Ovary (tissue), 3 donors: Measurements from ENCODE around the gene RALGPS1.

ENCODE experiments used
- EP300 ChIP-seq: sonication (generic); formaldehyde crosslinking; IDR thresholded peaks from one replicate; pipeline ENCODE4 v1.6.1; 2017; ENCODE audit warnings: antibody characterized with exemption
- POLR2A ChIP-seq: fragments of 450-650 bp; IDR thresholded peaks from one replicate; pipeline ENCODE4 v1.6.1; 2017; ENCODE audit warnings: antibody characterized with exemption, mild to moderate bottlenecking, moderate library complexity
- TF ChIP-seq, protein P1 (sequence below), 3 donors: fragments of 450-650 bp in 2 of 3; fragments of 200-600 bp in 1 of 3; IDR thresholded peaks; one replicate each; pipeline versions ENCODE4 v1.5.1 to v1.8.0; 2016 to 2022; ENCODE audit warnings: antibody characterized with exemption in 3 of 3, mild to moderate bottlenecking in 1 of 3
- donor health status: DM: no; HTN: no; CAD: no.

DNA sequence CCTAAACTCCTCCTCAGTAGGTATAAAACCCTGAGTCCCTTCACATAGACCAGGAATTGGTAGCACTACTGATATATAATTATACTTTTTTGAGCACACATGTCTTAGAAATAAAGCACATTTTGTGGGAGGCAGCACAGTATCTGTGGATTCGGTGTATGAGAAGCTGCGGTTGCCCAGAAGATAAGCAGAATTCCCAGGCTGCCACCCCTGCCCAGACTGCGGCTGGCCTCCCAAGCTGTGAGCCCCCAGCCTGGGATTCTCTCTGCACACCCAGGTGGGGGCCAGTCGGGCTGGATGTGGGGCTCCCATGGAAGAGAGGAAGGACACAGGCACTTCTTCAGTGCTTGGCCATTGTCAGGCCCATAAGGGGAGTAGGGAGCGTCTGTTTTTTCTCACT, 233.4 kb downstream of the RALGPS1 start:
- TF ChIP-seq, protein P1, sequence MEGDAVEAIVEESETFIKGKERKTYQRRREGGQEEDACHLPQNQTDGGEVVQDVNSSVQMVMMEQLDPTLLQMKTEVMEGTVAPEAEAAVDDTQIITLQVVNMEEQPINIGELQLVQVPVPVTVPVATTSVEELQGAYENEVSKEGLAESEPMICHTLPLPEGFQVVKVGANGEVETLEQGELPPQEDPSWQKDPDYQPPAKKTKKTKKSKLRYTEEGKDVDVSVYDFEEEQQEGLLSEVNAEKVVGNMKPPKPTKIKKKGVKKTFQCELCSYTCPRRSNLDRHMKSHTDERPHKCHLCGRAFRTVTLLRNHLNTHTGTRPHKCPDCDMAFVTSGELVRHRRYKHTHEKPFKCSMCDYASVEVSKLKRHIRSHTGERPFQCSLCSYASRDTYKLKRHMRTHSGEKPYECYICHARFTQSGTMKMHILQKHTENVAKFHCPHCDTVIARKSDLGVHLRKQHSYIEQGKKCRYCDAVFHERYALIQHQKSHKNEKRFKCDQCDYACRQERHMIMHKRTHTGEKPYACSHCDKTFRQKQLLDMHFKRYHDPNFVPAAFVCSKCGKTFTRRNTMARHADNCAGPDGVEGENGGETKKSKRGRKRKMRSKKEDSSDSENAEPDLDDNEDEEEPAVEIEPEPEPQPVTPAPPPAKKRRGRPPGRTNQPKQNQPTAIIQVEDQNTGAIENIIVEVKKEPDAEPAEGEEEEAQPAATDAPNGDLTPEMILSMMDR (IDR thresholded peaks at IDR 0.05) = no peak
- no peak for TF ChIP-seq EP300
- no peak for TF ChIP-seq POLR2A
